K562 (cell line): ENCODE measurements around the gene MYL11. TPM values are rescaled to one million over a fixed set of nuclear protein-coding genes. Genes with fewer than 3 reads are reported as not detected.

ENCODE experiments used
- ADNP ChIP-seq: fragments of 200-800 bp; sonication (Bioruptor generic); IDR thresholded peaks from 2 replicates; pipeline ENCODE4 v1.6.1; 2016; ENCODE audit warnings: missing genetic modification characterization, missing compliant biosample characterization
- CGGBP1 ChIP-seq: fragments of 250-450 bp; sonication (Bioruptor Pico); IDR thresholded peaks from 2 replicates; pipeline ENCODE4 v1.9.0; 2021; ENCODE audit warnings: mild to moderate bottlenecking
- EP400 ChIP-seq: fragments of 450-650 bp; IDR thresholded peaks from 2 replicates; pipeline ENCODE4 v1.6.1; 2017; ENCODE audit warnings: antibody characterized with exemption, mild to moderate bottlenecking, moderate library complexity
- ETV1 ChIP-seq: fragments of 450-650 bp; conservative IDR thresholded peaks from 2 replicates; pipeline ENCODE4 v1.6.1; 2016; ENCODE audit warnings: missing genetic modification characterization, control low read depth, low read depth, missing compliant biosample characterization
- EWSR1 ChIP-seq: fragments of 450-650 bp; IDR thresholded peaks from 2 replicates; pipeline ENCODE4 v1.6.1; 2018; ENCODE audit warnings: borderline replicate concordance, mild to moderate bottlenecking, low read depth, moderate library complexity; ENCODE audit not compliant: partially characterized antibody
- MAFK ChIP-seq: IDR thresholded peaks from 2 replicates; pipeline ENCODE4 v1.6.1; 2011; ENCODE audit warnings: low read length, improper control_type of control experiment
- NCOA6 ChIP-seq: fragments of 450-650 bp; IDR thresholded peaks from 2 replicates; pipeline ENCODE4 v1.6.1; 2017; ENCODE audit warnings: mild to moderate bottlenecking
- NEUROD1 ChIP-seq: fragments of 150-350 bp; IDR thresholded peaks from 2 replicates; pipeline ENCODE4 v1.6.1; 2014; ENCODE audit warnings: borderline replicate concordance, low read length, low read depth; ENCODE audit not compliant: partially characterized antibody
- RERE ChIP-seq: sonication (generic); formaldehyde crosslinking; IDR thresholded peaks from 2 replicates; pipeline ENCODE4 v1.8.0; 2023; ENCODE audit warnings: missing genetic modification reagents, mild to moderate bottlenecking, borderline replicate concordance
- TAF15 ChIP-seq: fragments of 200-400 bp; formaldehyde crosslinking; IDR thresholded peaks from 2 replicates; pipeline ENCODE4 v1.6.1; 2017; ENCODE audit warnings: mild to moderate bottlenecking, low read depth, low read length, moderate library complexity
- TCFL5 ChIP-seq: fragments of 250-450 bp; sonication (Bioruptor Pico); conservative IDR thresholded peaks from 2 replicates; pipeline ENCODE4 v1.6.1; 2021; ENCODE audit warnings: mild to moderate bottlenecking, moderate library complexity, matching md5 sums
- THRA ChIP-seq: fragments of 450-650 bp; IDR thresholded peaks from 2 replicates; pipeline ENCODE4 v1.6.1; 2017; ENCODE audit warnings: mild to moderate bottlenecking, moderate library complexity
- YBX1 ChIP-seq: fragments of 450-650 bp; IDR thresholded peaks from 2 replicates; pipeline ENCODE4 v1.7.1; 2016; ENCODE audit warnings: mild to moderate bottlenecking
- ZNF445 ChIP-seq: fragments of 250-450 bp; sonication (Bioruptor Pico); IDR thresholded peaks from 2 replicates; pipeline ENCODE4 v1.4.0; 2020; ENCODE audit warnings: low read depth, mild to moderate bottlenecking, moderate library complexity
- ZNF586 ChIP-seq: fragments of 450-650 bp; formaldehyde crosslinking; conservative IDR thresholded peaks from 2 replicates; pipeline ENCODE4 v1.4.0; 2020; ENCODE audit warnings: mild to moderate bottlenecking, moderate library complexity
- ZNF76 ChIP-seq: fragments of 250-450 bp; sonication (Bioruptor Pico); IDR thresholded peaks from 2 replicates; pipeline ENCODE4 v1.4.0; 2020; ENCODE audit warnings: mild to moderate bottlenecking, moderate library complexity, borderline replicate concordance
- polyA plus RNA-seq, 8 experiments: library from polyadenylated mRNA; depleted of rRNA in 4 of 8; stranded (reverse) in 5 of 8; unstranded in 3 of 8; fragments of >200 nt; fragmentation: Nextera tagmentation in 2 of 8; fragmentation: Illumina TruSeq in 1 of 8; extraction: Ambion mirVana in 2 of 8; extraction: Trizol in 1 of 8; gene quantifications; 2 replicates each; pipeline versions ENCODE4 v1.2.1 to v1.2.3, GENCODE V29; 2011 to 2014; ENCODE audit warnings: inconsistent platforms in 1 of 8, missing spikeins in 1 of 8
- total RNA-seq, 7 experiments: library from RNA; depleted of rRNA in 6 of 7; stranded (reverse); fragments of >200 nt in 6 of 7; fragmentation: Illumina TruSeq in 2 of 7; extraction: Trizol in 2 of 7; gene quantifications; 2 replicates each; pipeline versions ENCODE4 v1.2.1 to v1.2.3, GENCODE V29; 2011 to 2021; ENCODE audit warnings: low replicate concordance in 1 of 7
- TF ChIP-seq, protein P1 (sequence below), 2 experiments: fragments of 200-800 bp in 1 of 2; sonication (Bioruptor generic) in 1 of 2; sonication (generic) in 1 of 2; formaldehyde crosslinking in 1 of 2; IDR thresholded peaks in 1 of 2; conservative IDR thresholded peaks in 1 of 2; 2 replicates each; pipeline versions ENCODE4 v1.5.0 to v1.6.1; 2016 to 2020; ENCODE audit warnings: missing compliant biosample characterization in 1 of 2, missing genetic modification characterization in 1 of 2, missing genetic modification reagents in 1 of 2
- TF ChIP-seq, protein P2 (sequence below): sonication (generic); formaldehyde crosslinking; IDR thresholded peaks from 2 replicates; pipeline ENCODE4 v1.9.0; 2022; ENCODE audit warnings: mild to moderate bottlenecking, missing genetic modification reagents

The MYL11 gene
- total and polyA plus RNA-seq, 9 of the 15 experiments (the other 6 are each of a cell fraction or from before 2014, with no cell fraction given), result 0.31 to 1.5 (median 0.73) TPM; not detected in 4

- TF ChIP-seq, protein P1, sequence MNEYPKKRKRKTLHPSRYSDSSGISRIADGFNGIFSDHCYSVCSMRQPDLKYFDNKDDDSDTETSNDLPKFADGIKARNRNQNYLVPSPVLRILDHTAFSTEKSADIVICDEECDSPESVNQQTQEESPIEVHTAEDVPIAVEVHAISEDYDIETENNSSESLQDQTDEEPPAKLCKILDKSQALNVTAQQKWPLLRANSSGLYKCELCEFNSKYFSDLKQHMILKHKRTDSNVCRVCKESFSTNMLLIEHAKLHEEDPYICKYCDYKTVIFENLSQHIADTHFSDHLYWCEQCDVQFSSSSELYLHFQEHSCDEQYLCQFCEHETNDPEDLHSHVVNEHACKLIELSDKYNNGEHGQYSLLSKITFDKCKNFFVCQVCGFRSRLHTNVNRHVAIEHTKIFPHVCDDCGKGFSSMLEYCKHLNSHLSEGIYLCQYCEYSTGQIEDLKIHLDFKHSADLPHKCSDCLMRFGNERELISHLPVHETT (CRISPR knock-in tag; conservative IDR thresholded peaks at IDR 0.05 in 1 of 2, IDR thresholded peaks at IDR 0.05 in 1 of 2), result 0 out of 4 replicates have a peak, but pooled peaks of 1 of the 2 experiments have one; percentile 52
- TF ChIP-seq EP400 (peak; percentile 89), YBX1 (no peak), ZNF445 (CRISPR knock-in tag) (no peak), ZNF586 (CRISPR knock-in tag) (no peak), ADNP (tag) (no peak), EWSR1 (no peak), NEUROD1 (peak; percentile 10), RERE (CRISPR knock-in tag) (peak; percentile 47; the same call in 1 of the 2 replicates), TCFL5 (CRISPR knock-in tag) (no peak), TAF15 (no peak), ETV1 (peak; percentile 96), CGGBP1 (no peak), THRA (no peak), ZNF76 (CRISPR knock-in tag) (peak; percentile 69; the same call in 1 of the 2 replicates), NCOA6 (peak; percentile 76; the same call in 1 of the 2 replicates), MAFK (no peak)
- TF ChIP-seq, protein P2, sequence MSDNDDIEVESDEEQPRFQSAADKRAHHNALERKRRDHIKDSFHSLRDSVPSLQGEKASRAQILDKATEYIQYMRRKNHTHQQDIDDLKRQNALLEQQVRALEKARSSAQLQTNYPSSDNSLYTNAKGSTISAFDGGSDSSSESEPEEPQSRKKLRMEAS (CRISPR knock-in tag), result peak; percentile 77
These were observed 19.3 kb upstream of the MYL11 start, which contains the start of gene CD2BP2 (continued) for GRCh38 chr16:30355144-30355953.
